Adipose tissue (tissue), 3 donors: ENCODE data around the gene CEACAM19. TPM values are rescaled to one million over a fixed set of nuclear protein-coding genes. Genes with fewer than 3 reads are reported as not detected.

ENCODE experiments used
- H3K27ac ChIP-seq: one replicate; pipeline ENCODE4 v1.5.1; 2013; ENCODE audit warnings: low read depth, low read length
- WGBS, 3 donors: extraction: QIAGEN DNeasy Blood & Tissue Kit; methylation state at CpG; one replicate each; pipeline ENCODE4 v1.1.7; 2013; 5-methylcytosine and 5-hydroxymethylcytosine counted together
- polyA plus RNA-seq, 3 donors: library from polyadenylated mRNA; stranded (reverse); fragments of 200-250 nt; gene quantifications; one replicate each; pipeline ENCODE4 v1.2.3, GENCODE V29; 2013
- donor health status: healthy with polysubstance abuse.
- donor health status: Bipolar disorder and iron deficiency.
- donor health status: healthy.

CEACAM19 gene
- polyA plus RNA-seq, 3 donors = 2.7 to 4.8 (median 3.8) TPM

- WGBS, 3 donors = 85 to 90% (median 88%) methylated on average over 8 of the region's 8 CpGs
- no peak overlapping the region for H3K27ac ChIP-seq
Observed at GRCh38 chr19:44729516-44730033, 58.3 kb downstream of the CEACAM19 start.

DNA sequence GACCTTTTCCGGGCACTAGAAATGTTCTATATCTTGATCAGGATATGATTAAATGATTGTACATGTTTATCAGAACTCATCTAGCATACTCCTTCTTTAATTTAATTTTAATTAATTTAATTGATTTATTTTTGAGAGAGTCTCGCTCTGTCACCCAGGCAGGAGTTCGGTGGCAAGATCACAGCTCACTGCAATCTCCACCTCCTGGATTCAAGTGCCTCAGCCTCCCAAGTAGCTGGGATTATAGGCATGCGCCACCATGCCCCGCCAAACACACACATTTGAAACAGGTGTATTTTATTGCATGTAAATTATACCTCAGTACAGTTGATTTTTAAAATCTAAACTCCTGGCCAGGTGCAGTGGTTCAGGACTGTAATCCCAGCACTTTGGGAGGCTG lies 59.8 kb downstream of the CEACAM19 start:
- WGBS, 3 donors = 92 to 97% (median 96%) methylated on average over 5 of the region's 5 CpGs
- H3K27ac ChIP-seq = no peak overlapping the region

- WGBS, 3 donors = 83 to 89% (median 86%) methylated on average over 5 of the region's 5 CpGs
- no peak overlapping the region for H3K27ac ChIP-seq
Observed at GRCh38 chr19:44731622-44732021, 60.3 kb downstream of the CEACAM19 start.

DNA sequence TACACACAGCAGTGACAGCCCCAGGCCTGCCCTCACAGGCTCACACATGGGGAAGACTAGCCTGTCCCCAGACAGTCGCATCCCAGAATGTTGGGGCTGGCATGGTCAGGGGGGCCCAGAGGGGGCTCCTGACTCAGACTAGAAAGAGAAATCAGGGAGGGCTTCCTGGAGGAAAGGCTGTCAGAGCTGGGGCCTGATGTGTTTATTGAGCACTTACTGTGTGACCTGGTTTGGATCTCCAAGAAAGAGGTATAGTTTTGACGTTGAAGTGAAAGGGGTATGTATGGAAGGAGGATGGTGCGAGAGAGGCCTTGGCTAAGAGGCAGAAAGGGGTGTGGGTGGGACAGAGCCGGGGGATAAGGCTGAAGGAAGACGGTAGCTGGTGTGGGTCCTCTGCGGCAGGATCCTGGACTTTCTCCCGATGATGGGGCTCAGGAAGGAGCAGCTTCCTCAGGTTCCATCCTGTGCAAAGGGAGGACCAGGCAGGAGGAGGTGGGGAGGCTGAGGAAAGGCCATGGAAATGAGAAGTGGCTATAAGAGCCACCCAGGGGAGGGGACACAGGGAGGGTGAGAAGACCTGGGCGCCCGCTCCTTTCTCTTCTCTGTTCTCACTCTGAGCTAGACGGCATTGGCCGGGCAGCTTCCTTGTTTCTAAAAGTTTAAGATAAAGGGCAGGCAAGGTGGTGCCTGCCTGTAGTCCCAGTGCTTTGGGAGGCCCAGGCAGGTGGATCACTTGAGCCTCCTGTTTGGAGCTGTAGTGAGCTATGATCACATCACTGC lies 61.1 kb downstream of the CEACAM19 start:
- WGBS, 3 donors = 73 to 87% (median 77%) methylated on average over 10 to 11 of the region's 11 CpGs
- H3K27ac ChIP-seq = no peak overlapping the region

Other genes with a start within 250 kb of the CEACAM19 start
- 1 to 10 TPM; 1.1 to 1.6 (median 1.3) TPM for gene ZNF229, start 223.0 kb upstream of the CEACAM19 start, polyA plus RNA-seq
- 1 to 10 TPM; 2.4 to 5.2 (median 2.8) TPM for gene ZNF180, start 171.0 kb upstream of the CEACAM19 start, polyA plus RNA-seq
- gene CEACAM20, start 141.8 kb upstream of the CEACAM19 start, polyA plus RNA-seq = not detected
- gene IGSF23, start 57.9 kb upstream of the CEACAM19 start, polyA plus RNA-seq = under 1 TPM in 1 of 3 donors, not detected in 2; 0.62 TPM
- gene PVR, start 27.6 kb upstream of the CEACAM19 start, polyA plus RNA-seq = 10 to 100 TPM; 10.5 to 27.1 (median 12.7) TPM
- gene CEACAM16, start 27.7 kb downstream of the CEACAM19 start, polyA plus RNA-seq = under 1 TPM in 1 of 3 donors, not detected in 2; 0.07 TPM
- 100 to 1,000 TPM in 1 of 3 donors, 10 to 100 TPM in 2; 33.4 to 150 (median 97.6) TPM for gene BCL3, start 77.2 kb downstream of the CEACAM19 start, polyA plus RNA-seq
- 10 to 100 TPM in 1 of 3 donors, 1 to 10 TPM in 1, under 1 TPM in 1; 0.45 to 11.1 (median 2.0) TPM for gene CBLC, start 106.4 kb downstream of the CEACAM19 start, polyA plus RNA-seq
- gene BCAM, start 137.6 kb downstream of the CEACAM19 start, polyA plus RNA-seq = 10 to 100 TPM; 23.8 to 66.5 (median 62.1) TPM
- gene NECTIN2, start 174.8 kb downstream of the CEACAM19 start, polyA plus RNA-seq = 10 to 100 TPM; 23.8 to 83.0 (median 58.7) TPM
- gene TOMM40, start 219.8 kb downstream of the CEACAM19 start, polyA plus RNA-seq = 10 to 100 TPM; 25.6 to 60.5 (median 26.4) TPM
- gene APOE, start 234.3 kb downstream of the CEACAM19 start, polyA plus RNA-seq = 1,000 to 10,000 TPM in 1 of 3 donors, 100 to 1,000 TPM in 2; 118 to 1,060 (median 448) TPM
- gene APOC1, start 243.1 kb downstream of the CEACAM19 start, polyA plus RNA-seq = 10 to 100 TPM; 33.9 to 42.9 (median 40.3) TPM